ENCODE results near the gene COL5A1.

Gene COL5A1

DNA sequence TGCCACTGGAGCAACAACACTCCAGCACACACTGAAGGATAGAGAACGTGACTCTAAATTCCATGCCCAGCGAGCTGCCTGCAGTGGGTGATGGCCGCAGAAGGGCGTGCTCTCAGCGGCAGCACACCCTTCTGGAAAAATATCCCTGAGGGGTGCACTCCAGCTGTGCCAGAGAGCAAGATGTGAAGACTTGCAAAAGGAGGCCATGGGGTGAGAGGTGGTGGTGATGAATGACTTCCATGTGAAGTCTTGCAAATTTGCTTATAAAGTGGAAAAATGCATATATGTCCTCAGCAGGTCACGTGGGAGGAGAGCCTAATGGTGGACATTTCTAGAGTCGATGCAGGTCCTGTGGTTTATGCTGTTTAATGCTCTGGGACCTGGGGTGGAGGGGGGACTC is 39.8 kb upstream of the COL5A1 start:
- no peak for DNase-seq (ENCODE audit: low read depth)
- in situ Hi-C loops (cut with HindIII; ENCODE audit: low sequenced_read_pairs): no loop called here

GRCh38 chr9:134602547-134603362 is 38.8 kb upstream of the COL5A1 start:
- in situ Hi-C loops (cut with HindIII; ENCODE audit: low sequenced_read_pairs): no loop called here
- TF ChIP-seq CTCF (IDR thresholded peaks at IDR 0.05; ENCODE audit: low read depth, low read length, missing control alignments): no peak
- DNase-seq (ENCODE audit: low read depth): peak; percentile 99
- no peak overlapping the region for H3K4me3 ChIP-seq (ENCODE audit: low read depth, low read length)

More for the DNA sequence above, 39.8 kb upstream of the COL5A1 start:
- TF ChIP-seq CTCF (IDR thresholded peaks at IDR 0.05; ENCODE audit: low read depth, low read length, missing control alignments): no peak
- no peak overlapping the region for H3K4me3 ChIP-seq (ENCODE audit: low read depth, low read length)

DNA sequence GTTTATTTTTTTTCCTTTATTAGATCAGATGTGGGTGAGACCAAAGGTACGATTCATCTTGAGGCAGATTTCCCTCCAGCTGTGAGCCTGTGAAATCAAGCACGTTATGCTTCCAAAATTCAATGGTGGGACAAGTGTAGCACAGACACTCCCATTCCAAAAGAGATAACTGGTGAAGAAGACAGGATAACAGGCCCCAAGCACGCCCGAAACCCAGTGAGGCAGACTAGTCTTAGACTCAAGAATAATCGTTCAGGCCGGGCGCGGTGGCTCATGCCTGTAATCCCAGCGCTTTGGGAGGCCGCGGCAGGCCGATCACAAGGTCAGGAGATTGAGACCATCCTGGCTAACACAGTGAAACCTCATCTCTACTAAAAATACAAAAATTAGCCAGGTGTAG is 36.8 kb upstream of the COL5A1 start:
- DNase-seq (ENCODE audit: low read depth): no peak
- H3K4me3 ChIP-seq (ENCODE audit: low read depth, low read length): no peak overlapping the region
- no peak for TF ChIP-seq CTCF (IDR thresholded peaks at IDR 0.05; ENCODE audit: low read depth, low read length, missing control alignments)
- in situ Hi-C loops (cut with HindIII; ENCODE audit: low sequenced_read_pairs): no loop called here

- in situ Hi-C loops (cut with HindIII; ENCODE audit: low sequenced_read_pairs): no loop called here
- H3K4me3 ChIP-seq (ENCODE audit: low read depth, low read length): no peak overlapping the region
- DNase-seq (ENCODE audit: low read depth): no peak
- TF ChIP-seq CTCF (IDR thresholded peaks at IDR 0.05; ENCODE audit: low read depth, low read length, missing control alignments): no peak
Observed at GRCh38 chr9:134605351-134605965, 36.1 kb upstream of the COL5A1 start.

- no peak for DNase-seq (ENCODE audit: low read depth)
- no peak for TF ChIP-seq CTCF (IDR thresholded peaks at IDR 0.05; ENCODE audit: low read depth, low read length, missing control alignments)
- in situ Hi-C loops (cut with HindIII; ENCODE audit: low sequenced_read_pairs): no loop called here
- no peak overlapping the region for H3K4me3 ChIP-seq (ENCODE audit: low read depth, low read length)
Observed at GRCh38 chr9:134605966-134606357, 35.6 kb upstream of the COL5A1 start.

GRCh38 chr9:134606951-134607731 is 34.5 kb upstream of the COL5A1 start:
- in situ Hi-C loops (cut with HindIII; ENCODE audit: low sequenced_read_pairs): no loop called here
- no peak for TF ChIP-seq CTCF (IDR thresholded peaks at IDR 0.05; ENCODE audit: low read depth, low read length, missing control alignments)
- no peak for DNase-seq (ENCODE audit: low read depth)
- H3K4me3 ChIP-seq (ENCODE audit: low read depth, low read length): no peak overlapping the region

Data from astrocyte of the cerebellum (primary cell).